ENCODE measurements around the gene PTPRN2. TPM values are rescaled to one million over a fixed set of nuclear protein-coding genes. Genes with fewer than 3 reads are reported as not detected.

PTPRN2 gene
- total RNA-seq, 1 experiment from 2014 or later, result 2.1 TPM

DNA sequence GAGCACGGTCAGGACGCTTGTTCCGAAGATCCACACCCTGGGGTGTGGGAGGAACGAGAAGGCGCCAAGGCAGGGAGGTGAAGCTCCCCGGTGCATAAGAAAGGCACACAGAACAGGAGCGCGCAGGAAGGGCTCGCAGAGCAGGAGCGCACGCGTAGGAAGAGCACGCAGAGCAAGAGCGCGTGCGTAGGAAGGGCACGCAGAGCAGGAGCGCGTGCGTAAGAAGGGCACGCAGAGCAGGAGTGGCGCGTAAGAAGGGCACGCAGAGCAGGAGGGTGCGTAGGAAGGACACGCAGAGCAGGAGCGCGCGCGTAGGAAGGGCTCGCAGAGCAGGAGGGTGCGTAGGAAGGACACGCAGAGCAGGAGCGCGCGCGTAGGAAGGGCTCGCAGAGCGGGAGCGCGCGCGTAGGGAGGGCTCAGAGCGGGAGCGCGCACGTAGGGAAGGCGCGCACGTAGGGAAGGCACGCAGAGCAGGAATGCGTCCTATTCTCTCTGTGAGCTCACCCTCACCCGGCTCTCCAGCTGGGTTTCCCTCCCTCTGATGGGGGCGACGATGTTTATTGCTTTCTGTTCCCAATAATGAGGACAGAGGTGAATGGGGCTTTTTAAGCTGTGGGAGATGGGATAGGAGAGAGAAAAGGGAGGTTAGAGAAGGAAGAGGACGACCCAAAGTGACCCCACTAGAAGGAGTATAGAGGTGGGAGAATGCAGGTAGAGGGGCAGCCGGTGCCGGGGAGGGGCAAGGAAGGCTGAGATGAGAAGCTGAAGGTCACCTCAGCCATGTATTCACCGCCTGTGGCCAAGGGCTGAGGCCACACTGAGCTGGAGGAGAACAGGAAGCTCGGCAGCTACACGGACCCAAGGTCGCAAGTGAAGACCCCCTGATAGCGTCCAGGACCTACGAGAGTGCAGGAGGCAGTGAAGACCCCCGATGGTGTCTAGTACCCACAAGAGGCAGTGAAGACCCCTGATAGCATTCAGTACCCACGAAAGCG is 423.2 kb downstream of the PTPRN2 start:
- H3K4me2 ChIP-seq (ENCODE audit: low read length), result no peak overlapping the region
- intact Hi-C loops (cut with micrococcal nuclease), result no loop called here
- no TSS peak for BruUV-seq (replicated peaks)
- H2AFZ ChIP-seq (ENCODE audit: low read depth, low read length, poor library complexity, severe bottlenecking), result no peak overlapping the region
- H3K36me3 ChIP-seq (ENCODE audit: control insufficient read depth in 1 of 2, insufficient read depth in 2 of 2, low read length in 2 of 2), result no peaks in the 10 kb centered on the region
- ATAC-seq (no peak), DNase-seq (ENCODE audit: low read depth, low spot score) (no peak)
- no peak overlapping the region for H3K9ac ChIP-seq (ENCODE audit: low read length)
- H3K27me3 ChIP-seq (ENCODE audit: insufficient read depth, low read length), result peaks cover 2% of the 10 kb centered on the region; the same call in 1 of the 2 replicates
- H3K79me2 ChIP-seq (ENCODE audit: insufficient read depth, low read length), result no peaks in the 10 kb centered on the region
- H3K4me3 ChIP-seq (replicated peaks in 1 of 2; ENCODE audit: low read depth in 1 of 2, low read length in 2 of 2), result no peak overlapping the region
- ChIA-PET POLR2A (no interaction called here), CTCF (no interaction called here), RAD21 (ENCODE audit: low non-redundant PET in 1 of 2, low total read pairs in 2 of 2, uncharacterized antibody in 2 of 2, unreplicated experiment in 2 of 2) (no interaction called here)
- H3K9me2 ChIP-seq (ENCODE audit: insufficient read depth), result no peaks in the 10 kb centered on the region
- no peaks in the 10 kb centered on the region for H3K4me1 ChIP-seq (ENCODE audit: control insufficient read depth in 1 of 2, insufficient read depth in 2 of 2, low read length in 2 of 2)
- no peaks in the 10 kb centered on the region for H3K9me3 ChIP-seq (ENCODE audit: control insufficient read depth in 1 of 2, insufficient read depth in 1 of 2, low read depth in 1 of 2, low read length in 2 of 2)
- no peaks in the 10 kb centered on the region for H4K20me1 ChIP-seq (ENCODE audit: insufficient read depth)
- H3K27ac ChIP-seq (ENCODE audit: low read depth, low read length), result no peak overlapping the region
- TF ChIP-seq, protein P1, sequence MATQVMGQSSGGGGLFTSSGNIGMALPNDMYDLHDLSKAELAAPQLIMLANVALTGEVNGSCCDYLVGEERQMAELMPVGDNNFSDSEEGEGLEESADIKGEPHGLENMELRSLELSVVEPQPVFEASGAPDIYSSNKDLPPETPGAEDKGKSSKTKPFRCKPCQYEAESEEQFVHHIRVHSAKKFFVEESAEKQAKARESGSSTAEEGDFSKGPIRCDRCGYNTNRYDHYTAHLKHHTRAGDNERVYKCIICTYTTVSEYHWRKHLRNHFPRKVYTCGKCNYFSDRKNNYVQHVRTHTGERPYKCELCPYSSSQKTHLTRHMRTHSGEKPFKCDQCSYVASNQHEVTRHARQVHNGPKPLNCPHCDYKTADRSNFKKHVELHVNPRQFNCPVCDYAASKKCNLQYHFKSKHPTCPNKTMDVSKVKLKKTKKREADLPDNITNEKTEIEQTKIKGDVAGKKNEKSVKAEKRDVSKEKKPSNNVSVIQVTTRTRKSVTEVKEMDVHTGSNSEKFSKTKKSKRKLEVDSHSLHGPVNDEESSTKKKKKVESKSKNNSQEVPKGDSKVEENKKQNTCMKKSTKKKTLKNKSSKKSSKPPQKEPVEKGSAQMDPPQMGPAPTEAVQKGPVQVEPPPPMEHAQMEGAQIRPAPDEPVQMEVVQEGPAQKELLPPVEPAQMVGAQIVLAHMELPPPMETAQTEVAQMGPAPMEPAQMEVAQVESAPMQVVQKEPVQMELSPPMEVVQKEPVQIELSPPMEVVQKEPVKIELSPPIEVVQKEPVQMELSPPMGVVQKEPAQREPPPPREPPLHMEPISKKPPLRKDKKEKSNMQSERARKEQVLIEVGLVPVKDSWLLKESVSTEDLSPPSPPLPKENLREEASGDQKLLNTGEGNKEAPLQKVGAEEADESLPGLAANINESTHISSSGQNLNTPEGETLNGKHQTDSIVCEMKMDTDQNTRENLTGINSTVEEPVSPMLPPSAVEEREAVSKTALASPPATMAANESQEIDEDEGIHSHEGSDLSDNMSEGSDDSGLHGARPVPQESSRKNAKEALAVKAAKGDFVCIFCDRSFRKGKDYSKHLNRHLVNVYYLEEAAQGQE (IDR thresholded peaks at IDR 0.05; ENCODE audit: low read depth), result no peak
- TF ChIP-seq SRF (IDR thresholded peaks at IDR 0.05; ENCODE audit: low read depth), result no peak
- TF ChIP-seq, protein P2, sequence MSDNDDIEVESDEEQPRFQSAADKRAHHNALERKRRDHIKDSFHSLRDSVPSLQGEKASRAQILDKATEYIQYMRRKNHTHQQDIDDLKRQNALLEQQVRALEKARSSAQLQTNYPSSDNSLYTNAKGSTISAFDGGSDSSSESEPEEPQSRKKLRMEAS (IDR thresholded peaks at IDR 0.05), result no peak
- TF ChIP-seq ZNF274 (IDR thresholded peaks at IDR 0.05; ENCODE audit: low read depth, low read length), result no peak
- TF ChIP-seq, protein P3, sequence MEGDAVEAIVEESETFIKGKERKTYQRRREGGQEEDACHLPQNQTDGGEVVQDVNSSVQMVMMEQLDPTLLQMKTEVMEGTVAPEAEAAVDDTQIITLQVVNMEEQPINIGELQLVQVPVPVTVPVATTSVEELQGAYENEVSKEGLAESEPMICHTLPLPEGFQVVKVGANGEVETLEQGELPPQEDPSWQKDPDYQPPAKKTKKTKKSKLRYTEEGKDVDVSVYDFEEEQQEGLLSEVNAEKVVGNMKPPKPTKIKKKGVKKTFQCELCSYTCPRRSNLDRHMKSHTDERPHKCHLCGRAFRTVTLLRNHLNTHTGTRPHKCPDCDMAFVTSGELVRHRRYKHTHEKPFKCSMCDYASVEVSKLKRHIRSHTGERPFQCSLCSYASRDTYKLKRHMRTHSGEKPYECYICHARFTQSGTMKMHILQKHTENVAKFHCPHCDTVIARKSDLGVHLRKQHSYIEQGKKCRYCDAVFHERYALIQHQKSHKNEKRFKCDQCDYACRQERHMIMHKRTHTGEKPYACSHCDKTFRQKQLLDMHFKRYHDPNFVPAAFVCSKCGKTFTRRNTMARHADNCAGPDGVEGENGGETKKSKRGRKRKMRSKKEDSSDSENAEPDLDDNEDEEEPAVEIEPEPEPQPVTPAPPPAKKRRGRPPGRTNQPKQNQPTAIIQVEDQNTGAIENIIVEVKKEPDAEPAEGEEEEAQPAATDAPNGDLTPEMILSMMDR (IDR thresholded peaks at IDR 0.05 in 2 of 3, conservative IDR thresholded peaks at IDR 0.05 in 1 of 3; ENCODE audit: borderline replicate concordance in 1 of 3, insufficient read depth in 1 of 3, low read depth in 2 of 3, low read length in 2 of 3), result no peak
- TF ChIP-seq SIN3A (IDR thresholded peaks at IDR 0.05; ENCODE audit: low read depth), result no peak
- TF ChIP-seq CBX3 (IDR thresholded peaks at IDR 0.05; ENCODE audit: low read depth), result no peak
- TF ChIP-seq, protein P4, sequence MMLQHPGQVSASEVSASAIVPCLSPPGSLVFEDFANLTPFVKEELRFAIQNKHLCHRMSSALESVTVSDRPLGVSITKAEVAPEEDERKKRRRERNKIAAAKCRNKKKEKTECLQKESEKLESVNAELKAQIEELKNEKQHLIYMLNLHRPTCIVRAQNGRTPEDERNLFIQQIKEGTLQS (IDR thresholded peaks at IDR 0.05), result no peak
- TF ChIP-seq ELF1 (IDR thresholded peaks at IDR 0.05; ENCODE audit: borderline replicate concordance, low read depth), result no peak
- no peak for TF ChIP-seq EZH2 (IDR thresholded peaks at IDR 0.05)
- TF ChIP-seq, protein P5, sequence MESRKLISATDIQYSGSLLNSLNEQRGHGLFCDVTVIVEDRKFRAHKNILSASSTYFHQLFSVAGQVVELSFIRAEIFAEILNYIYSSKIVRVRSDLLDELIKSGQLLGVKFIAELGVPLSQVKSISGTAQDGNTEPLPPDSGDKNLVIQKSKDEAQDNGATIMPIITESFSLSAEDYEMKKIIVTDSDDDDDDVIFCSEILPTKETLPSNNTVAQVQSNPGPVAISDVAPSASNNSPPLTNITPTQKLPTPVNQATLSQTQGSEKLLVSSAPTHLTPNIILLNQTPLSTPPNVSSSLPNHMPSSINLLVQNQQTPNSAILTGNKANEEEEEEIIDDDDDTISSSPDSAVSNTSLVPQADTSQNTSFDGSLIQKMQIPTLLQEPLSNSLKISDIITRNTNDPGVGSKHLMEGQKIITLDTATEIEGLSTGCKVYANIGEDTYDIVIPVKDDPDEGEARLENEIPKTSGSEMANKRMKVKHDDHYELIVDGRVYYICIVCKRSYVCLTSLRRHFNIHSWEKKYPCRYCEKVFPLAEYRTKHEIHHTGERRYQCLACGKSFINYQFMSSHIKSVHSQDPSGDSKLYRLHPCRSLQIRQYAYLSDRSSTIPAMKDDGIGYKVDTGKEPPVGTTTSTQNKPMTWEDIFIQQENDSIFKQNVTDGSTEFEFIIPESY (IDR thresholded peaks at IDR 0.05; ENCODE audit: extremely low read depth, insufficient replicate concordance, low read length), result no peak
- no peak for TF ChIP-seq POLR2AphosphoS5 (IDR thresholded peaks at IDR 0.05; ENCODE audit: low read depth, low read length)
- no peak for TF ChIP-seq POLR2A (IDR thresholded peaks at IDR 0.05; ENCODE audit: borderline replicate concordance, extremely low read depth, insufficient read depth, insufficient read length)
- TF ChIP-seq FOSL1 (IDR thresholded peaks at IDR 0.05; ENCODE audit: low read depth), result no peak
- no peak for TF ChIP-seq JUND (IDR thresholded peaks at IDR 0.05)
- TF ChIP-seq EGR1 (IDR thresholded peaks at IDR 0.05; ENCODE audit: low read depth), result no peak
- TF ChIP-seq EZH2phosphoT487 (IDR thresholded peaks at IDR 0.05; ENCODE audit: borderline replicate concordance), result no peak
- no peak for TF ChIP-seq TCF7L2 (IDR thresholded peaks at IDR 0.05; ENCODE audit: borderline replicate concordance, extremely low read depth, insufficient read depth, insufficient read length)
- TF ChIP-seq CEBPB (IDR thresholded peaks at IDR 0.05; ENCODE audit: low read depth), result no peak
